ENCODE results near the gene MC4R. TPM values are rescaled to one million over a fixed set of nuclear protein-coding genes. Genes with fewer than 3 reads are reported as not detected.
A peak's percentile ranks its signal among the peaks of the same experiment; 100 is the strongest.
"Not testable (repeated sequence)": the region's sequence is repeated elsewhere in the genome, so short reads cannot be mapped to it uniquely, and the experiment has no call there.

The MC4R gene
- total RNA-seq (ENCODE audit: low replicate concordance), result not detected in 2 replicates

DNA sequence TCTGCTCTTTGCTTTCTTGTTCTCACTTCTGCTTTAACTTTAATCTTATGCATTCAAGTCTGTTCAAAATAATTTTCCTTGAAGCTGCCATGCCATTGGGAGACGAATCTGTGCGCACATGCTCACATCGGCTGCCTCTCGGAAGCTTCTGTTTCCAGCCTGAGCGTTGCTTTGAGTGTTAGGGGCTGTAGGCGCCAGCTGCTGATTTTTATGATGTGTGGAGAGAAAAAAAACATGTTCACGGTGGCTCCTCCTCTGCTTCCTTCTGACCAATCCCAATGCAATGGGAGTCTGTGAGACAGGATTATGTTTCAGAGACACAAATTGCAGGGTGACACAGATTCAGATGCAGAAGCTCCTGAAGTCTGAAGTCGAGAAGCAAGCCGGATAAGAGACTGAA is at the start of gene MC4R:
MC4R (minus strand) TSS at position 180 of the 400 bp plus-strand sequence. CDS start 426 bp downstream, outside the sequence.
- peak; percentile 53 for DNase-seq (ENCODE audit: low read depth)
- TF ChIP-seq CTCF (IDR thresholded peaks at IDR 0.05; ENCODE audit: insufficient read depth, low read length), result no peak
- H3K4me3 ChIP-seq (ENCODE audit: low read depth, low read length), result peak within 1 kb of the TSS; percentile 7

- not testable (repeated sequence) for DNase-seq (ENCODE audit: low read depth); H3K4me3 ChIP-seq (ENCODE audit: low read depth, low read length)
Measured at GRCh38 chr18:60422306-60422705, 49.7 kb upstream of the MC4R start.

DNA sequence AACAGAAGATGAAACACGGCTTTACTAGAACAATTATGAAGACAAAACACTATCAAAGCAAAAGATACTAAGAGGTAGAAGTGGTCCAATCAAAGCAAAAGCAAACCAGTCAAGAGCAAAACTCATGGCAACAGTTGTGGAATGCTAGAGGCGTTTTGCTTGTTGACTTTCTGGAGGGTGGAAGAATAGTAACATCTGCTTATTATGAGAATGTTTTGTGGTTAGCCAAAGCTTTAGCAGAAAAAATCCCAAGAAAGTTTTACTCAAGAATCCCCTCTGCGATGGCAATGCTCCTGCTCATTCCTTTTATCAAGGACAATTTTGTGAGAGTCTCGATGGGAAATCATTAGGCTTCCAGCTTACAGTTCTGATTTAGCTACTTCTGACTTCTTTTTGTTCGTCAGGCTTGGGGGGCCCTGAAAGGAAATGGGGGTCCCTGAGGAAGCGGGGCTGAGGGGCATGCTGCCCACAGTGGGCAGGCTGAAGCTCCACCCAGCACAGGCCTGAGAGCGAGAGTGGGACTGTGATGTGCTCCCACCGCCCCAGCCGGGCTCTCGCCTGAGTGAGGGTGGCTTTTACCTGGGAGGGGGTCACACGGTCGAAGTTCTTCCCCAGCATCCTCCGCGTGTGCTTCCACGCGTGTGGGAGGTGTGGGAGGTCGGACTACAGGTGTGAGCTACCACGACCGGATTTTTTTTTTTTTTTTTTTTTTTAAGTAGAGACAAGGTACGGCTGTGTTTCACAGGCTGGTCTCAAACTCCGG is 49.0 kb upstream of the MC4R start:
- DNase-seq (ENCODE audit: low read depth), result no peak
- TF ChIP-seq CTCF (IDR thresholded peaks at IDR 0.05; ENCODE audit: insufficient read depth, low read length), result no peak
- H3K4me3 ChIP-seq (ENCODE audit: low read depth, low read length), result no peak overlapping the region

- DNase-seq (ENCODE audit: low read depth), result no peak
- no peak overlapping the region for H3K4me3 ChIP-seq (ENCODE audit: low read depth, low read length)
- TF ChIP-seq CTCF (IDR thresholded peaks at IDR 0.05; ENCODE audit: insufficient read depth, low read length), result no peak
Measured at GRCh38 chr18:60417946-60418345, 45.4 kb upstream of the MC4R start.

GRCh38 chr18:60413944-60414547 is 41.5 kb upstream of the MC4R start:
- peak; percentile 12 for DNase-seq (ENCODE audit: low read depth)
- TF ChIP-seq CTCF (IDR thresholded peaks at IDR 0.05; ENCODE audit: insufficient read depth, low read length), result peak; percentile 44
- no peak overlapping the region for H3K4me3 ChIP-seq (ENCODE audit: low read depth, low read length)

DNA sequence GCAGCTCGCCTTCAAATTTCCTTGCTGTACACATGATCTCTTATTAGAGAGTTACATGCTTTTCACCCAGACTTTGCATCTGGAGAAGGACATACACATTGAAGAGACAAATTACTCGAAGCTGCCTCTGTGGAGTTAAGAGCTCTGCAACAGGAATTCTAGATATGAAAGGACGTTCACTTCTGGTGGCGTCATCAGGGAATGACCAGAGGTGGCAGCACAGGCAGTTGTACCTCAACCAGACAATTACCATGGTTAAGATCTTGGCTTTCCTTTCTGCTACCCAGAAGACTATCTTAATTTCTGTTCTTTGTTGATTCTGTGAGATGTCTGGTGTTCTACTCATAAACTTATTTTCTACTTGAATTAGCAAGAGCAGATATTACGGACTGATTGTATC is 39.1 kb upstream of the MC4R start:
- no peak overlapping the region for H3K4me3 ChIP-seq (ENCODE audit: low read depth, low read length)
- peak; percentile 11 for TF ChIP-seq CTCF (IDR thresholded peaks at IDR 0.05; ENCODE audit: insufficient read depth, low read length)
- no peak for DNase-seq (ENCODE audit: low read depth)

- DNase-seq (ENCODE audit: low read depth), result no peak
- H3K4me3 ChIP-seq (ENCODE audit: low read depth, low read length), result no peak overlapping the region
- TF ChIP-seq CTCF (IDR thresholded peaks at IDR 0.05; ENCODE audit: insufficient read depth, low read length), result no peak
Measured at GRCh38 chr18:60406721-60407120, 34.1 kb upstream of the MC4R start.
